ENCODE results near the gene MERTK. TPM values are rescaled to one million over a fixed set of nuclear protein-coding genes. Genes with fewer than 3 reads are reported as not detected.

The MERTK gene
- total and polyA plus RNA-seq, 9 donors, result 8.3 to 21.9 (median 13.7) TPM

DNA sequence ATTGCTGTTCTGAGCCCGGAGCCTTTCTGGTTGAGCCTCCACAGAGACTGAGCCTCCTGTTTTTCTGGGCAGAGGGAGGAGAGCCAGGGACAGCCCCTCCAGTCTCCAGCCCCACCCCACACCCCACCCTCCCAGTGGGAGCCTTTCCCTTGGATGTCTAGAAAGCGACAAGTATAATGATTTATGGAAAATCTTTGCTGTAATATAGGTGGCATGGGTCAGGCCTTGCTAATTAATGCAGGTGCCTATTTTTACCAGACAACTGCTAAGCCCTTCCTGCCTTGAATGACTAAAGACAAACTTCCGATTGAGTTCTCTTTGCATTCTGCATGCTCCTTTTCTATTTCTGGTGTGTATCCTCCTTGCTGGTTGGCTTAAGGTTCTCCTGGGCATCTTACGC lies 43.1 kb downstream of the MERTK start:
- Histone ChIP-seq H3K4me3 (no peak overlapping the region), H3K4me1 (ENCODE audit: insufficient read depth) (peaks cover 11% of the 10 kb centered on the region), H3K36me3 (no peaks in the 10 kb centered on the region), H3K9me3 (no peaks in the 10 kb centered on the region), H3K27me3 (no peaks in the 10 kb centered on the region), H3K27ac (no peak overlapping the region)
- intact Hi-C loops (cut with DNase I), result no loop called here
- TF ChIP-seq, protein P1, sequence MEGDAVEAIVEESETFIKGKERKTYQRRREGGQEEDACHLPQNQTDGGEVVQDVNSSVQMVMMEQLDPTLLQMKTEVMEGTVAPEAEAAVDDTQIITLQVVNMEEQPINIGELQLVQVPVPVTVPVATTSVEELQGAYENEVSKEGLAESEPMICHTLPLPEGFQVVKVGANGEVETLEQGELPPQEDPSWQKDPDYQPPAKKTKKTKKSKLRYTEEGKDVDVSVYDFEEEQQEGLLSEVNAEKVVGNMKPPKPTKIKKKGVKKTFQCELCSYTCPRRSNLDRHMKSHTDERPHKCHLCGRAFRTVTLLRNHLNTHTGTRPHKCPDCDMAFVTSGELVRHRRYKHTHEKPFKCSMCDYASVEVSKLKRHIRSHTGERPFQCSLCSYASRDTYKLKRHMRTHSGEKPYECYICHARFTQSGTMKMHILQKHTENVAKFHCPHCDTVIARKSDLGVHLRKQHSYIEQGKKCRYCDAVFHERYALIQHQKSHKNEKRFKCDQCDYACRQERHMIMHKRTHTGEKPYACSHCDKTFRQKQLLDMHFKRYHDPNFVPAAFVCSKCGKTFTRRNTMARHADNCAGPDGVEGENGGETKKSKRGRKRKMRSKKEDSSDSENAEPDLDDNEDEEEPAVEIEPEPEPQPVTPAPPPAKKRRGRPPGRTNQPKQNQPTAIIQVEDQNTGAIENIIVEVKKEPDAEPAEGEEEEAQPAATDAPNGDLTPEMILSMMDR (IDR thresholded peaks at IDR 0.05), result no peak
- no peak for TF ChIP-seq POLR2A (IDR thresholded peaks at IDR 0.05)
- TF ChIP-seq EP300 (IDR thresholded peaks at IDR 0.05), result no peak
- WGBS, 3 donors, result 92 to 99% (median 97%) methylated on average over 4 of the region's 4 CpGs
- DNase-seq, result no peak

DNA sequence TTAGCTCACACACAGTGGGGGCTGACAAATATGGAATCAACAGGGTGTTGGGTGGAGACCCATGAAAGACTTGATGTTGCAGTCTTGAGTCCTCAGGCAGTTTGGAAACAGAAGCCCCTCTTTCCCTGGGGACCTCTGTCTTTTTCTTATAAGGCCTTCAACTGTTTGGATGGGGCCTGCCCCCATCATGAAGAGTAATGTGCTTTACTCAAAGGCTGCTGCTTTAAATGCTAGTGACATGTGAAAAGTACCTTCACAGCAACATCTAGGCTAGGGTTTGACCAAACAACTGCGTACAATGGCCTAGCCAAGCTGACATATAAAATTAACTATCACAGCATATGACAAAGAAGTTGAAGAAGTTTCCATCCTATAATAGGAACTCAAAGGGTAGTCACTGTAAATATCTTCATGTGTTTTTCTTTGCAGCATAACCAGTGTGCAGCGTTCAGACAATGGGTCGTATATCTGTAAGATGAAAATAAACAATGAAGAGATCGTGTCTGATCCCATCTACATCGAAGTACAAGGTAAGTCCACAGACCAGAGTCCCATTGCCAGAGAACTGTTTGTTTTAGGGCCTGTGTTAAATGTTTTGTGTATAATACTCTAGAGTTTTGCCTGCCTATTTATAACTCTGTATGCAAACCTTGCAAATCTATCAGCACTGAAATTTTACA lies 46.3 kb downstream of the MERTK start:
- Histone ChIP-seq H3K27ac (peak overlapping the region in 1 of 2 donors; percentile 79), H3K36me3 (no peaks in the 10 kb centered on the region), H3K27me3 (no peaks in the 10 kb centered on the region), H3K9me3 (no peaks in the 10 kb centered on the region), H3K4me1 (ENCODE audit: insufficient read depth) (peaks cover 10% of the 10 kb centered on the region), H3K4me3 (no peak overlapping the region)
- intact Hi-C loops (cut with DNase I), result no loop called here
- no peak for TF ChIP-seq POLR2A (IDR thresholded peaks at IDR 0.05)
- TF ChIP-seq, protein P1 (IDR thresholded peaks at IDR 0.05), result no peak
- TF ChIP-seq EP300 (IDR thresholded peaks at IDR 0.05), result no peak
- no peak for DNase-seq
- 88 to 90% (median 88%) methylated on average over 5 of the region's 5 CpGs for WGBS, 3 donors

DNA sequence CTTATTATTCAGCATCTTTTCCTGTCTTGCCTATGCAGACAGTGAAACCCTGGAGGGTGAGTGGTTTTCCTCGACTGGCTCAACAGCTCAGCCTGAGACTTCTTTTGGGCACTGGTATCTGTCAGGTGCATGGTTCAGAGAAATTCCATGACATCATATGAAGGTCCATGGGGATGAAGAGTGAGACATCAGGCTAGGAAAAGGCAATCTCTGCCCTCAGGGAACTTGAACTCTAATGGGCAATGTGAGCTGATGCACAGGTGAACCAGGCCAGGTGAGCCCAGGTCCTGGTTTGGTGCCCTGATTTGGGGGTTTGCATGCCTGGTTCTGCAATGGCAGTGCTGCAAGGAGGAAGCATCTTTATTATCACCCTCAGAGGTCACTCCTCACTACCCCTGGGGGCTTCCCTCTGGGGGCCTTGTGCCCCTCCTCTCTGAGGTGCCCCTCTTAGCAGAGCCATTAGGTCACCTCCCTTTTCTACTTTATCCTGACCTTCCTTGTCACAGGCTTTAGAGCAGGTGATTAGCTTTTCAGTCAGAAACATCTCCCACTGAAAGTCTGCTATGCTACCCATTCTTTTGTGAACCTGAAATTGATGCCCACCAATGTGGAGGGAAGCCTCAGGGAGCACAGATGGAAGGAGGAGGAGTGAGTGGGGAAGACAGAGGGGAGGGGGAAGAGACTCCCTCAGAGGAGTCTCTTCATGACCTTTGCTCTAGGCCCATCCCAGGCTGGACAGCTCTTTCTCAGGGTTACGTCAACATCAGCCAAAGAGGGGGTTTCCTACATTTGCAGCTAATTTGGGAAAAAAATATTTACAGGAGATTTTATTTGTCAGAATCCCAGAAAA lies 47.3 kb downstream of the MERTK start:
- Histone ChIP-seq H3K27me3 (no peaks in the 10 kb centered on the region), H3K4me3 (no peak overlapping the region), H3K4me1 (ENCODE audit: insufficient read depth) (peaks cover 10% of the 10 kb centered on the region), H3K9me3 (no peaks in the 10 kb centered on the region), H3K36me3 (no peaks in the 10 kb centered on the region), H3K27ac (peak overlapping the region in 1 of 2 donors; percentile 79)
- WGBS, 3 donors, result 39 to 40% (median 40%) methylated on average over 2 of the region's 2 CpGs
- no peak for TF ChIP-seq EP300 (IDR thresholded peaks at IDR 0.05)
- no peak for TF ChIP-seq POLR2A (IDR thresholded peaks at IDR 0.05)
- TF ChIP-seq, protein P1 (IDR thresholded peaks at IDR 0.05), result no peak
- intact Hi-C loops (cut with DNase I), result no loop called here
- peak in 3 of 5 donors; percentile 50 to 61 (median 52) for DNase-seq

DNA sequence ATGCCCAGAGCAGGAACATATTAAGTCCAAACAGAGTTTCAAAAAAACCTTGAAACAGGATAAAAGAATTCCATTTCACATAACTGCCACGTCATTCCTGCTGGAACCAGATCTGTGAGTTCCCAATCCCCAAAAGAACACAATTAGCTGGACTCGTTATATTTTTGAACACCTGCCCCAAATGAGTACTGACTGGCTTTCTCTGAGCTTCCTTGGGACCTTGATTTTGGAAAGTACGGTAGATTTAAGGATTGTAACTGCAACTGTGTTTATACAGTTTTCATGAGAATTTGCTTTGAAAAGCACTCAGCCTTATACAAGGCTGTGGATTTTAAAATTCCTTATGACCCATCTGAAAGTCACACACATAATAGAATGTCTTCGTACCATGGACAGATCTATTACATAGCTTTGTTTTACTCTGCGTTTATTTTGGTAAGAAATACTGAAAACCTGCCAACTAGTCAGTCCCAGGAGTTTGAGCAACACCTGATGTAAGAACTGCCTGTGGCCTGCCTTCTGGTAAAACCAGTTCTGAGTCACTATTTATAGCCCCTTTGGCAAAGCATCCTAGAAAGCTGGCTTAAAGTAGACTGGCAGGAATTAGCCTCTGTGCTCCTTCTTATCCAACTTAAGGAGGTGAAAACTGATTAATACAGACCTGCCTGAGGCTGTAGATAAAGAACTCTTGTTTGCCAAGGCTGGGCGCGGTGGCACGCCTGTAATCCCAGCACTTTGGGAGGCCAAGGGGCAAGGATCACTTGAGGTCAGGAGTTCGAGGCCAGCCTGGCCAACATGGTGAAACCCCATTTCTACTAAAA lies 48.1 kb downstream of the MERTK start:
- intact Hi-C loops (cut with DNase I), result no loop called here
- DNase-seq, result peak in 4 of 5 donors; percentile 42 to 71 (median 57)
- Histone ChIP-seq H3K4me3 (no peak overlapping the region), H3K36me3 (no peaks in the 10 kb centered on the region), H3K9me3 (no peaks in the 10 kb centered on the region), H3K4me1 (ENCODE audit: insufficient read depth) (peaks cover 10% of the 10 kb centered on the region), H3K27ac (peak overlapping the region; percentile 73 to 79), H3K27me3 (no peaks in the 10 kb centered on the region)
- WGBS, 3 donors, result 20 to 28% (median 23%) methylated on average over 9 of the region's 9 CpGs
- TF ChIP-seq EP300 (IDR thresholded peaks at IDR 0.05) (peak; percentile 69), POLR2A (IDR thresholded peaks at IDR 0.05) (no peak)
- TF ChIP-seq, protein P1 (IDR thresholded peaks at IDR 0.05), result no peak

All from ovary (tissue), 9 donors.